IgD-negative memory B cell (primary cell): ENCODE results near the gene IQGAP1. TPM values are rescaled to one million over a fixed set of nuclear protein-coding genes. Genes with fewer than 3 reads are reported as not detected.
A peak's percentile ranks its signal among the peaks of the same experiment; 100 is the strongest.
"Not testable (repeated sequence)": the region's sequence is repeated elsewhere in the genome, so short reads cannot be mapped to it uniquely, and the experiment has no call there.

Experiments used
- H3K27ac Mint-ChIP-seq, 3 donors: one replicate each; pipeline ENCODE4 v1.8.0; 2020 to 2022; ENCODE audit warnings: mild to moderate bottlenecking in 3 of 3, mixed read lengths in 3 of 3, moderate library complexity in 1 of 3
- H3K27me3 Mint-ChIP-seq: one replicate; pipeline ENCODE4 v1.8.0; 2021; ENCODE audit warnings: mixed read lengths
- H3K36me3 Mint-ChIP-seq: one replicate; pipeline ENCODE4 v1.8.0; 2020; ENCODE audit warnings: mild to moderate bottlenecking, mixed read lengths
- H3K4me1 Mint-ChIP-seq, 3 donors: one replicate each; pipeline ENCODE4 v1.8.0; 2020 to 2022; ENCODE audit warnings: mixed read lengths in 3 of 3, mild to moderate bottlenecking in 1 of 3
- H3K4me3 Mint-ChIP-seq, 4 donors: one replicate each; pipeline ENCODE4 v1.8.0; 2020 to 2022; ENCODE audit warnings: mild to moderate bottlenecking in 4 of 4, mixed read lengths in 4 of 4, moderate library complexity in 3 of 4
- H3K9me3 Mint-ChIP-seq, 3 donors: one replicate each; pipeline ENCODE4 v1.8.0; 2020 to 2021; ENCODE audit warnings: mixed read lengths in 3 of 3, mild to moderate bottlenecking in 1 of 3
- polyA plus RNA-seq: library from polyadenylated mRNA; unstranded; fragments of 300-500 nt; fragmentation: Illumina TruSeq; gene quantifications from one replicate; pipeline ENCODE4 v1.2.3, GENCODE V29; 2021

IQGAP1 gene
- polyA plus RNA-seq, 1 donor from 2014 or later: 136 TPM

- not testable (repeated sequence) for H3K4me3 Mint-ChIP-seq
Observed at GRCh38 chr15:90409587-90409986, 21.5 kb downstream of the IQGAP1 start.

DNA sequence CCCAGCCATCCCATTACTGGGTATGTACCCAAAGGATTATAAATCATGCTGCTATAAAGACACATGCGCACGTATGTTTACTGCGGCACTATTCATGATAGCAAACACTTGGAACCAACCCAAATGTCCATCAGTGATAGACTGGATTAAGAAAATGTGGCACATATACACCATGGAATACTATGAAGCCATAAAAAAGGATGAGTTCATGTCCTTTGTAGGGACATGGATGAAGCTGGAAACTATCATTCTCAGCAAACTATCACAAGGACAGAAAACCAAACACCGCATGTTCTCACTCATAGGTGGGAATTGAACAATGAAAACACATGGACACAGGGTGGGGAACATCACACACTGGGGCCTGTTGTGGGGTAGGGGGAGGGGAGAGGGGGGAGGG lies 22.3 kb downstream of the IQGAP1 start:
- peaks cover 11% of the 10 kb centered on the region for H3K36me3 Mint-ChIP-seq
- peaks cover 50 to 58% (median 54%) of the 10 kb centered on the region in 3 donors for H3K4me1 Mint-ChIP-seq
- not testable (repeated sequence) for H3K4me3 Mint-ChIP-seq, H3K27me3 Mint-ChIP-seq, H3K27ac Mint-ChIP-seq, H3K9me3 Mint-ChIP-seq

More at GRCh38 chr15:90409587-90409986, 21.5 kb downstream of the IQGAP1 start:
- not testable (repeated sequence) for H3K9me3 Mint-ChIP-seq, H3K27me3 Mint-ChIP-seq
- peaks cover 11% of the 10 kb centered on the region for H3K36me3 Mint-ChIP-seq
- peaks cover 55 to 59% (median 57%) of the 10 kb centered on the region in 3 donors for H3K4me1 Mint-ChIP-seq
- peak overlapping the region in 2 of 3 donors; percentile 25 to 41 for H3K27ac Mint-ChIP-seq

DNA sequence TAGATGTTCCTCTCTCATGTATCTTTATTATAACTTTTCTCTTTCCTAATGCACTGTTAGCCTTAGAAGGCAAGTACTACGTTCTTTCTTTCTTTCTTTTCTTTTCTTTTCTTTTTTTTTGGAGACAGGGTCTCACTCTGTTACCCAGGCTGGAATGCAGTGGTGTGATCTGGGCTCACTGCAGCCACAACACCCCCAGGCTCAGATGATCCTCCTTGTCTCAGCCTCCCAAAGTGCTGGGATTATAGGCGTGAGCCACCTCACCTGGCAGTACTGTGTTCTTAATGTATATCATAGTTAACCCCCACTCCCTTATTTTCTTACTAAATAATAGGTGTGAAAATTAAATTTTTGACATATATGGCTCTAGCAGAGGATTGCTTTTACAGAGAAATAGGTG lies 23.1 kb downstream of the IQGAP1 start:
- Mint-ChIP-seq H3K9me3 (peaks cover 2 to 6% (median 4%) of the 10 kb centered on the region in 3 donors), H3K27ac (no peak overlapping the region), H3K27me3 (no peaks in the 10 kb centered on the region), H3K4me3 (peak overlapping the region in 1 of 4 donors; percentile 47), H3K4me1 (peaks cover 51 to 61% (median 59%) of the 10 kb centered on the region in 3 donors), H3K36me3 (peaks cover 11% of the 10 kb centered on the region)

DNA sequence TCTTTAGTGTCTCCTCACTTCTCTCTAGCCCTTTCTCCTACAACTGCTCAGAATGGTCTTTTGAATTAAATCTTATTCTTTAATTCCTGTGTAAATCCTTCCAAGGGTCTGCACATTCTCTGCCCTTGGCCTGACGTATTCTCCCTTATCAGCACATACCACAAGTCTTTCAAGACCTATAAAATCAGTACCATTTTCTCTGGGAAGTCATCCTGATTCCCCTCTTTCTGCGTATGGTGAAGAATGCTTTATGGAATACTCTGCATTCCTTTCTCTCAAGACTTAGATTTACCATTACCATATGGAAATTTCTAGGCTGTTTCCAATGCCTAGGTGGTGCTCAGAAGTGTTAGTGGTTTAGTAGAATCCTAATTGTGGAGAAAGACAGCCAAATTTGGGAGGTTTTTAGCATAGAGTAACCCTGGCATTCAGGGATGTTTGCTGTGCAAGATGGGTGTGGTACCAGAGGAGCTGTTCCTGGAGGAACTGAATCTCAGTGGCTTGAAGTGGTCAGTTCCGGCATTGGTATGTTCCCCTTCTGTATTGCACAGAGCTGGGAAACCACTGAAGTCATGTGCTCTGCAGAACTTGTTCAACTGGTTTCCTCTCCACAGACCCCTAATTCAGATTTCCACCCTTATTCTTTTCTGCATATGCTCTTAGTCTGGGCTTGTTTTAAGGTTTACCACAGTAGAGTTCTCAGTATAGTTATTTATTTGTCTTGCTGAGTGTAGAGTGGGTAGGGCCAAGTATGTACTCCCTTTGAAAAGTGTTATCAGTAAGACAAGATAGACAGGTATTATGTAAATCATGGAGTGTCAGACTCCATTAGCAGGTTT lies 24.5 kb downstream of the IQGAP1 start:
- peaks cover 2 to 6% (median 4%) of the 10 kb centered on the region in 3 donors for H3K9me3 Mint-ChIP-seq
- H3K36me3 Mint-ChIP-seq: peaks cover 16% of the 10 kb centered on the region
- H3K4me1 Mint-ChIP-seq: peaks cover 50 to 59% (median 54%) of the 10 kb centered on the region in 3 donors
- H3K4me3 Mint-ChIP-seq: peak overlapping the region in 3 of 4 donors; percentile 28 to 83 (median 45)
- no peaks in the 10 kb centered on the region for H3K27me3 Mint-ChIP-seq
- peak overlapping the region; percentile 1 to 88 (median 23) for H3K27ac Mint-ChIP-seq

- Mint-ChIP-seq H3K4me3 (peak overlapping the region in 2 of 4 donors; percentile 1 to 10), H3K27me3 (no peaks in the 10 kb centered on the region), H3K4me1 (peaks cover 49 to 55% (median 52%) of the 10 kb centered on the region in 3 donors), H3K9me3 (peaks cover 2 to 6% (median 4%) of the 10 kb centered on the region in 3 donors), H3K36me3 (peaks cover 14% of the 10 kb centered on the region), H3K27ac (peak overlapping the region in 2 of 3 donors; percentile 88 to 98)
Observed at GRCh38 chr15:90413411-90414379, 25.7 kb downstream of the IQGAP1 start.

GRCh38 chr15:90414408-90415028 lies 26.5 kb downstream of the IQGAP1 start:
- Mint-ChIP-seq H3K36me3 (peaks cover 11% of the 10 kb centered on the region), H3K9me3 (peaks cover 2 to 6% (median 3%) of the 10 kb centered on the region in 3 donors), H3K4me1 (peaks cover 49 to 62% (median 58%) of the 10 kb centered on the region in 3 donors), H3K27me3 (no peaks in the 10 kb centered on the region), H3K4me3 (peak overlapping the region in 1 of 4 donors; percentile 35), H3K27ac (peak overlapping the region in 1 of 3 donors; percentile 98)

DNA sequence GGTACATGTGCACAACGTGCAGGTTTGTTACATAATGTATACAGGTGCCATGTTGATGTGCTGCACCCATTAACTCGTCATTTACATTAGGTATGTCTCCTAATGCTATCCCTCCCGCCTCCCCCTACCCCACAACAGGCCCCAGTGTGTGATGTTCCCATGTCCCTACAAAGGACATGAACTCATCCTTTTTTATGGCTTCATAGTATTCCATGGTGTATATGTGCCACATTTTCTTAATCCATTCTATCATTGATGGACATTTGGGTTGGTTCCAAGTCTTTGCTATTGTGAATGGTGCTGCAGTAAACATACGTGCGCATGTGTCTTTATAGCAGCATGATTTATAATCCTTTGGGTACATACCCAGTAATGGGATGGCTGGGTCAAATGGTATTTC lies 28.0 kb downstream of the IQGAP1 start:
- Mint-ChIP-seq H3K4me3 (peak overlapping the region in 2 of 4 donors; percentile 14 to 25), H3K4me1 (peaks cover 53 to 66% (median 65%) of the 10 kb centered on the region in 3 donors)
- H3K36me3 Mint-ChIP-seq, H3K27me3 Mint-ChIP-seq, H3K9me3 Mint-ChIP-seq, H3K27ac Mint-ChIP-seq: not testable (repeated sequence)

DNA sequence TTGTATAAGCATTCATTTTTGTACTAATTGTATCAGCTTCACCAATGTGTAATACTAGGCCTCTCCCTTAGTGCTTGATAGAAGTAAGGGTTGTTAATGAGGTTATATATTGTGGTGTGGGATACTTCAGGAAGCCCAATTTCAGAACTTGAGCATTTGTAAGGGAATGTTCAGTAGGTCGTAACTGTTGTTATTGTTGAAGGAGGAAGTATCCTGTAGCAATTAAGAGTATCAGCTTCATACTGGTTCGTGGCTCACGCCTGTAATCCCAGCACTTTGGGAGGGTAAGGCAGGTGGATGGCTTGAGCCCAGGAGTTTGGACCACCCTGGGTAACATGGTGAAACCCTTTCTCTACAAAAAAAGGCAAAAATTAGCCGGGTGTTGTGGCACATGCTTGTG lies 30.6 kb downstream of the IQGAP1 start:
- Mint-ChIP-seq H3K27ac (no peak overlapping the region), H3K36me3 (peaks cover 7% of the 10 kb centered on the region), H3K4me1 (peaks cover 37 to 55% (median 45%) of the 10 kb centered on the region in 3 donors), H3K27me3 (no peaks in the 10 kb centered on the region), H3K9me3 (no peaks in the 10 kb centered on the region), H3K4me3 (peak overlapping the region in 2 of 4 donors; percentile 21 to 52)

DNA sequence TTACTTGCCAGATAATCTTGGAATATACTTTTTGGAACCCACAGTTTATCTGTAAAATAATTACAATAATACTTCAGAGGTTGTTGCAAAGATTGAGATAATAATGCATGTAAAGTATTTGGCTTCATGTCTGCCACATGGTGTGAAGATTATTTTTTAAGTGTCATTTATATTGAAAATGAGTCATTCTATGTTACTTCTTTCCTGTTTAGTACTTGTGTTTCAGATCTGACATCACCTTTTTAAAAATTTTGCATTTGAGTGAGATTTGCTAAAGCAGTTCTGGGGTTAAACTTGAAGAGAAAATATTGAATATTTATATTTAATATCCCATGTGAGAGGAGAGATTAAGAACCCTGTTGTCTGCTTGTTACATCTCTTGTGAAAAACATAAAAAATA lies 31.2 kb downstream of the IQGAP1 start:
- H3K4me1 Mint-ChIP-seq: peaks cover 35 to 55% (median 42%) of the 10 kb centered on the region in 3 donors
- H3K9me3 Mint-ChIP-seq: no peaks in the 10 kb centered on the region
- peak overlapping the region in 1 of 4 donors; percentile 4 for H3K4me3 Mint-ChIP-seq
- H3K27ac Mint-ChIP-seq: peak overlapping the region in 1 of 3 donors; percentile 9
- no peaks in the 10 kb centered on the region for H3K27me3 Mint-ChIP-seq
- peaks cover 7% of the 10 kb centered on the region for H3K36me3 Mint-ChIP-seq

DNA sequence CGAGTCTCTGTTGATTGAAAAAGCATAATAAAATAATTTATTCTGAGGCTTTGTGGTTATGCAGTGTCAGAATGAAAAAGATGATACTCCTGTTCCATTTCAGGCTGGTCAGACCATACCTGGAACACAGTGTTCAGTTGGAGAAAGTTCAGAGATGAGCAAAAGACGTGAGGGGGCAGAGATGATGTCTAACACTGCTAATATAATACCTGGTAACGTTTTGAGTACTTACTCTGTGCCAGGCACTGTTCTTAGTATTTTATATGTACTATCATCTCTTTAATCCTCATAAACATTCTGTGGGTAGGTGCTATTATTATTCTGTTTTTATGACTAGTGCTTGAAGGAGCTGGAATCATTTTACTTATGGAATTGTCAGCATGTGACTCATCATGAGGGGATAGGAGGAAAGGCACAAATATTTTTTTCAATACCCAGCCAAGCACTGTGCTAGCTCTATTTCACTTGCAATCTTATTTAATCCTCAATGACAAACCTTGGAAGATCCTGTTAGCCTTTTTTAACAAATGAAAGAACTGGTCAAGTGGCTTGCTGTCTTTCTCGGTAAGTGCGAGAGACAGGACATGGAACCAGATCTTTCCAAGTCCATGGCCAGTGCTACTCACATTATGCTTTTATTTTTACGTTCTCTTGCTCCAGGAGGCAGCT lies 31.8 kb downstream of the IQGAP1 start:
- Mint-ChIP-seq H3K4me1 (peaks cover 32 to 50% (median 38%) of the 10 kb centered on the region in 3 donors), H3K9me3 (no peaks in the 10 kb centered on the region), H3K36me3 (peaks cover 7% of the 10 kb centered on the region), H3K27ac (no peak overlapping the region), H3K4me3 (peak overlapping the region in 2 of 4 donors; percentile 4 to 85), H3K27me3 (no peaks in the 10 kb centered on the region)

GRCh38 chr15:90420451-90420850 lies 32.4 kb downstream of the IQGAP1 start:
- Mint-ChIP-seq H3K27me3 (no peaks in the 10 kb centered on the region), H3K27ac (no peak overlapping the region), H3K4me3 (peak overlapping the region in 1 of 4 donors; percentile 14), H3K36me3 (peaks cover 7% of the 10 kb centered on the region), H3K9me3 (no peaks in the 10 kb centered on the region), H3K4me1 (peaks cover 32 to 50% (median 37%) of the 10 kb centered on the region in 3 donors)

GRCh38 chr15:90421527-90421926 lies 33.5 kb downstream of the IQGAP1 start:
- H3K27me3 Mint-ChIP-seq: no peaks in the 10 kb centered on the region
- peaks cover 30 to 51% (median 33%) of the 10 kb centered on the region in 3 donors for H3K4me1 Mint-ChIP-seq
- peaks cover 7% of the 10 kb centered on the region for H3K36me3 Mint-ChIP-seq
- peak overlapping the region in 1 of 3 donors; percentile 57 for H3K27ac Mint-ChIP-seq
- H3K9me3 Mint-ChIP-seq: no peaks in the 10 kb centered on the region
- H3K4me3 Mint-ChIP-seq: no peak overlapping the region

GRCh38 chr15:90422043-90422442 lies 34.0 kb downstream of the IQGAP1 start:
- no peaks in the 10 kb centered on the region for H3K27me3 Mint-ChIP-seq
- H3K9me3 Mint-ChIP-seq: no peaks in the 10 kb centered on the region
- no peak overlapping the region for H3K4me3 Mint-ChIP-seq
- H3K36me3 Mint-ChIP-seq: peaks cover 2% of the 10 kb centered on the region
- H3K4me1 Mint-ChIP-seq: peaks cover 30 to 47% (median 33%) of the 10 kb centered on the region in 3 donors
- peak overlapping the region in 1 of 3 donors; percentile 57 for H3K27ac Mint-ChIP-seq

- Mint-ChIP-seq H3K27ac (peak overlapping the region in 2 of 3 donors; percentile 5 to 23), H3K9me3 (no peaks in the 10 kb centered on the region), H3K27me3 (no peaks in the 10 kb centered on the region), H3K4me3 (peak overlapping the region in 1 of 4 donors; percentile 5), H3K36me3 (peaks cover under 1% of the 10 kb centered on the region), H3K4me1 (peaks cover 26 to 43% (median 27%) of the 10 kb centered on the region in 3 donors)
Observed at GRCh38 chr15:90422936-90423335, 34.9 kb downstream of the IQGAP1 start.
